CD14-positive monocyte (primary cell): ENCODE measurements around the gene E2F4. TPM values are rescaled to one million over a fixed set of nuclear protein-coding genes. Genes with fewer than 3 reads are reported as not detected.

Experiments used
- DNase-seq, 3 donors: peaks; one replicate each; pipeline ENCODE4 v3.0.0-alpha.2; 2011 to 2022
- H2AFZ ChIP-seq: 2 replicates; pipeline ENCODE4 v1.6.0; 2012; ENCODE audit warnings: mild to moderate bottlenecking, low read depth, low read length, inconsistent platforms; ENCODE audit not compliant: insufficient read depth, poor library complexity, severe bottlenecking
- H3K27ac ChIP-seq, 2 donors: 1 replicate in 1 of 2; 2 replicates in 1 of 2; pipeline ENCODE4 v1.5.1; 2012 to 2013; ENCODE audit warnings: low read length in 2 of 2, control low read depth in 1 of 2, inconsistent platforms in 1 of 2, low read depth in 1 of 2, mild to moderate bottlenecking in 1 of 2
- H3K27me3 ChIP-seq, 2 donors: one replicate each; pipeline versions ENCODE4 v1.6.0 to v1.6.1; 2011 to 2013; ENCODE audit warnings: low read length in 2 of 2; ENCODE audit not compliant: control insufficient read depth in 2 of 2, insufficient read depth in 2 of 2
- H3K36me3 ChIP-seq, 2 donors: replicated peaks in 1 of 2; 1 replicate in 1 of 2; 2 replicates in 1 of 2; pipeline versions ENCODE4 v1.5.1 to v1.6.1; 2012 to 2013; ENCODE audit warnings: low read length in 2 of 2, control low read depth in 1 of 2, inconsistent platforms in 1 of 2, mild to moderate bottlenecking in 1 of 2; ENCODE audit not compliant: insufficient read depth in 2 of 2, control insufficient read depth in 1 of 2
- H3K4me1 ChIP-seq, 2 donors: 1 replicate in 1 of 2; 2 replicates in 1 of 2; pipeline versions ENCODE4 v1.5.1 to v1.6.1; 2012 to 2013; ENCODE audit warnings: low read length in 2 of 2, control low read depth in 1 of 2, inconsistent platforms in 1 of 2, mild to moderate bottlenecking in 1 of 2, moderate library complexity in 1 of 2; ENCODE audit not compliant: insufficient read depth in 2 of 2, control insufficient read depth in 1 of 2
- H3K4me2 ChIP-seq: replicated peaks from 2 replicates; pipeline ENCODE3; 2012; ENCODE audit warnings: low read length, moderate library complexity, mild to moderate bottlenecking; ENCODE audit not compliant: poor library complexity, severe bottlenecking; ENCODE audit errors: extremely low read depth
- H3K4me3 ChIP-seq, 3 experiments: fragments of 200-600 bp in 1 of 3; sonication (generic) in 1 of 3; replicated peaks in 1 of 3; 1 replicate in 2 of 3; 2 replicates in 1 of 3; pipeline ENCODE4 v1.5.1; 2011 to 2013; ENCODE audit warnings: low read length in 3 of 3, mild to moderate bottlenecking in 3 of 3, control low read depth in 2 of 3, low read depth in 2 of 3, inconsistent platforms in 1 of 3, moderate library complexity in 1 of 3
- H3K79me2 ChIP-seq: 2 replicates; pipeline ENCODE4 v1.6.0; 2012; ENCODE audit warnings: mild to moderate bottlenecking, control low read depth, inconsistent platforms, low read length, moderate library complexity; ENCODE audit not compliant: insufficient read depth
- H3K9ac ChIP-seq: 2 replicates; pipeline ENCODE4 v1.6.0; 2017; ENCODE audit warnings: low read length, mild to moderate bottlenecking; ENCODE audit not compliant: insufficient read depth, poor library complexity, severe bottlenecking
- H3K9me3 ChIP-seq, 2 donors: replicated peaks in 1 of 2; 1 replicate in 1 of 2; 2 replicates in 1 of 2; pipeline versions ENCODE4 v1.5.1 to v1.6.1; 2012 to 2013; ENCODE audit warnings: low read length in 2 of 2, control low read depth in 1 of 2; ENCODE audit not compliant: control insufficient read depth in 1 of 2, insufficient read depth in 1 of 2
- H4K20me1 ChIP-seq: 2 replicates; pipeline ENCODE4 v1.6.0; 2012; ENCODE audit warnings: mild to moderate bottlenecking, low read length, control low read depth, moderate library complexity; ENCODE audit not compliant: insufficient read depth
- H3K27ac Mint-ChIP-seq, 7 donors: one replicate each; pipeline ENCODE4 v1.8.0; 2020; ENCODE audit warnings: mild to moderate bottlenecking in 7 of 7, mixed read lengths in 7 of 7, moderate library complexity in 6 of 7, inconsistent platforms in 2 of 7
- H3K27me3 Mint-ChIP-seq, 3 donors: one replicate each; pipeline ENCODE4 v1.8.0; 2021 to 2022; ENCODE audit warnings: low read depth in 3 of 3, mild to moderate bottlenecking in 3 of 3, mixed read lengths in 3 of 3, moderate library complexity in 3 of 3, inconsistent platforms in 1 of 3
- H3K36me3 Mint-ChIP-seq, 2 donors: one replicate each; pipeline ENCODE4 v1.8.0; 2020; ENCODE audit warnings: mixed read lengths in 2 of 2, inconsistent platforms in 1 of 2, mild to moderate bottlenecking in 1 of 2
- H3K4me1 Mint-ChIP-seq: one replicate; pipeline ENCODE4 v1.8.0; 2020; ENCODE audit warnings: mild to moderate bottlenecking, mixed read lengths
- H3K4me3 Mint-ChIP-seq, 2 donors: one replicate each; pipeline ENCODE4 v1.8.0; 2020; ENCODE audit warnings: mild to moderate bottlenecking in 2 of 2, mixed read lengths in 2 of 2, moderate library complexity in 1 of 2
- H3K9me3 Mint-ChIP-seq, 7 donors: one replicate each; pipeline ENCODE4 v1.8.0; 2020 to 2022; ENCODE audit warnings: mixed read lengths in 7 of 7, mild to moderate bottlenecking in 6 of 7, moderate library complexity in 6 of 7, inconsistent platforms in 2 of 7
- CTCF ChIP-seq: fragments of 200-600 bp; IDR thresholded peaks from one replicate; pipeline ENCODE4 v1.8.0; 2022; ENCODE audit warnings: antibody characterized with exemption, mild to moderate bottlenecking
- WGBS: methylation state at CpG from one replicate; pipeline ENCODE4 v1.1.5; 2013; ENCODE audit warnings: missing lambda C conversion rate; ENCODE audit not compliant: insufficient coverage; 5-methylcytosine and 5-hydroxymethylcytosine counted together
- intact Hi-C, 2 donors: fragments of 100-400 bp; cut with micrococcal nuclease; formaldehyde crosslinking; loops; one replicate each; pipeline versions ENCODE4 v1.15.0 to v1.15.1; 2023
- polyA plus RNA-seq, 3 donors: library from polyadenylated mRNA; depleted of rRNA in 1 of 3; unstranded in 2 of 3; stranded (reverse) in 1 of 3; fragments of 300-500 nt in 2 of 3; fragments of >200 nt in 1 of 3; fragmentation: Illumina TruSeq in 2 of 3; gene quantifications; 1 replicate in 2 of 3; 2 replicates in 1 of 3; pipeline ENCODE4 v1.2.3, GENCODE V29; 2012 to 2021

Gene E2F4
- polyA plus RNA-seq, 3 donors, result 53.1 to 191 (median 61.5) TPM

GRCh38 chr16:67234180-67234597, 42.2 kb downstream of the E2F4 start:
- no peak overlapping the region for H3K27ac ChIP-seq
- H3K9me3 ChIP-seq, result no peaks in the 10 kb centered on the region
- intact Hi-C loops, result no loop called here
- H3K36me3 Mint-ChIP-seq, result peaks cover 81 to 99% of the 10 kb centered on the region in 2 donors
- H3K27me3 ChIP-seq, result no peaks in the 10 kb centered on the region
- peaks cover 1% of the 10 kb centered on the region for H3K79me2 ChIP-seq
- peaks cover 0 to 3% (median 0%) of the 10 kb centered on the region in 7 donors for H3K9me3 Mint-ChIP-seq
- no peak overlapping the region for H3K4me3 Mint-ChIP-seq
- no peak overlapping the region for H3K4me3 ChIP-seq
- peak overlapping the region in 1 of 7 donors; percentile 2 for H3K27ac Mint-ChIP-seq
- no peak for TF ChIP-seq CTCF
- DNase-seq, result no peak
- no peak overlapping the region for H3K4me2 ChIP-seq
- H3K9ac ChIP-seq, result no peak overlapping the region
- 98% methylated on average over 9 of the region's 10 CpGs for WGBS
- H3K27me3 Mint-ChIP-seq, result peaks cover 0 to 4% (median 2%) of the 10 kb centered on the region in 3 donors
- H2AFZ ChIP-seq, result no peak overlapping the region
- no peaks in the 10 kb centered on the region for H3K4me1 ChIP-seq
- peaks cover 59% of the 10 kb centered on the region for H4K20me1 ChIP-seq
- H3K4me1 Mint-ChIP-seq, result peaks cover 4% of the 10 kb centered on the region
- peaks cover 83 to 97% of the 10 kb centered on the region in 2 donors for H3K36me3 ChIP-seq

GRCh38 chr16:67235816-67236562, 44.0 kb downstream of the E2F4 start:
- Mint-ChIP-seq H3K27me3 (peaks cover 0 to 4% (median 2%) of the 10 kb centered on the region in 3 donors), H3K9me3 (peaks cover 0 to 3% (median 0%) of the 10 kb centered on the region in 7 donors), H3K4me3 (no peak overlapping the region), H3K4me1 (peaks cover 12% of the 10 kb centered on the region), H3K27ac (peak overlapping the region in 6 of 7 donors; percentile 2 to 77 (median 52)), H3K36me3 (peaks cover 70 to 93% of the 10 kb centered on the region in 2 donors)
- Histone ChIP-seq H4K20me1 (peaks cover 58% of the 10 kb centered on the region), H3K4me2 (no peak overlapping the region), H3K4me1 (no peaks in the 10 kb centered on the region), H3K4me3 (no peak overlapping the region), H3K27me3 (no peaks in the 10 kb centered on the region), H3K9ac (no peak overlapping the region), H3K27ac (peak overlapping the region in 1 of 2 donors; percentile 31), H3K36me3 (peaks cover 71 to 87% of the 10 kb centered on the region in 2 donors), H3K9me3 (no peaks in the 10 kb centered on the region), H3K79me2 (peaks cover 7% of the 10 kb centered on the region), H2AFZ (no peak overlapping the region)
- intact Hi-C loops, result no loop called here
- WGBS, result 87% methylated on average over 14 of the region's 17 CpGs
- no peak for TF ChIP-seq CTCF
- no peak for DNase-seq
